K562 (cell line): ENCODE measurements around the gene PRKAR2B. TPM values are rescaled to one million over a fixed set of nuclear protein-coding genes. Genes with fewer than 3 reads are reported as not detected.

Source experiments
- BRD9 ChIP-seq: fragments of 450-650 bp; IDR thresholded peaks from 2 replicates; pipeline ENCODE4 v1.6.1; 2018; ENCODE audit warnings: low read depth; ENCODE audit not compliant: partially characterized antibody
- CREB3L1 ChIP-seq: fragments of 450-650 bp; IDR thresholded peaks from 2 replicates; pipeline ENCODE4 v1.6.1; 2014; ENCODE audit warnings: low read depth, mild to moderate bottlenecking, moderate library complexity, borderline replicate concordance
- CSDE1 ChIP-seq, 2 experiments: fragments of 450-650 bp; IDR thresholded peaks; 2 replicates each; pipeline ENCODE4 v1.6.1; 2016; ENCODE audit warnings: mild to moderate bottlenecking in 1 of 2
- DMBX1 ChIP-seq: fragments of 250-450 bp; sonication (Bioruptor Pico); IDR thresholded peaks from 2 replicates; pipeline ENCODE4 v1.8.0; 2022; ENCODE audit warnings: inconsistent platforms, mild to moderate bottlenecking, moderate library complexity, borderline replicate concordance
- ESRRB ChIP-seq: fragments of 250-450 bp; sonication (Bioruptor Pico); IDR thresholded peaks from 2 replicates; pipeline ENCODE4 v1.5.0; 2020; ENCODE audit warnings: mild to moderate bottlenecking, moderate library complexity, borderline replicate concordance
- HDAC3 ChIP-seq: fragments of 450-650 bp; IDR thresholded peaks from 2 replicates; pipeline ENCODE4 v1.6.1; 2018; ENCODE audit warnings: borderline replicate concordance, mild to moderate bottlenecking, moderate library complexity; ENCODE audit not compliant: partially characterized antibody
- HOXB6 ChIP-seq: fragments of 250-450 bp; sonication (Bioruptor Pico); IDR thresholded peaks from 2 replicates; pipeline ENCODE4 v1.5.1; 2022; ENCODE audit warnings: mild to moderate bottlenecking, borderline replicate concordance
- MLLT1 ChIP-seq, 2 experiments: fragments of 450-650 bp; IDR thresholded peaks; 2 replicates each; pipeline ENCODE4 v1.6.1; 2016
- SMARCA4 ChIP-seq: fragments of 450-650 bp; IDR thresholded peaks from 2 replicates; pipeline ENCODE4 v1.6.1; 2016
- polyA plus RNA-seq, 8 experiments: library from polyadenylated mRNA; depleted of rRNA in 4 of 8; stranded (reverse) in 5 of 8; unstranded in 3 of 8; fragments of >200 nt; fragmentation: Nextera tagmentation in 2 of 8; fragmentation: Illumina TruSeq in 1 of 8; extraction: Ambion mirVana in 2 of 8; extraction: Trizol in 1 of 8; gene quantifications; 2 replicates each; pipeline versions ENCODE4 v1.2.1 to v1.2.3, GENCODE V29; 2011 to 2014; ENCODE audit warnings: inconsistent platforms in 1 of 8, missing spikeins in 1 of 8
- total RNA-seq, 7 experiments: library from RNA; depleted of rRNA in 6 of 7; stranded (reverse); fragments of >200 nt in 6 of 7; fragmentation: Illumina TruSeq in 2 of 7; extraction: Trizol in 2 of 7; gene quantifications; 2 replicates each; pipeline versions ENCODE4 v1.2.1 to v1.2.3, GENCODE V29; 2011 to 2021; ENCODE audit warnings: low replicate concordance in 1 of 7
- TF ChIP-seq, protein P1 (sequence below): fragments of 450-650 bp; conservative IDR thresholded peaks from 2 replicates; pipeline ENCODE4 v1.6.1; 2016; ENCODE audit warnings: missing genetic modification characterization, low read depth, mild to moderate bottlenecking, missing compliant biosample characterization, moderate library complexity

The PRKAR2B gene
- total and polyA plus RNA-seq, 9 of the 15 experiments (the other 6 are each of a cell fraction or from before 2014, with no cell fraction given): 59.0 to 173 (median 129) TPM

DNA sequence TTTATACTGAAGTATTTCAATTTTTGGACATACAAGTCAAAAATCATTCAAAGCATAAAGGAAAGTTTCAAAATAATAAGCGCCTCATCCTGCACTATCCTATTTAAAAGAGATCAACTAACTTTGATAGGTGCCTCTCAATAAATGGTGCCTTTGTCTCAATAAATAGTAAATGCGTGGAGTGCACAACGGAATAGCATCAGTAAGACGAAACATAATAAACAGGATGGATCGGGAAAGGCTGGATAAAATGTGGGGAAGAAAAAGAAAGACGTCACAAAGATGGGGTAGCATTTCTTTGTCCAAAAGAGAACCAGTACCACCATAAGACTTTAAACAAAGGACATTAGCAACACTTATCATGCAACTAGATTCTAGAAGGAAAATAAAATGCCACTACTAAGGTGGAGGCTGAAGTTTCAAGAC lies 571 bp upstream of the PRKAR2B start (continued):
- TF ChIP-seq MLLT1 (IDR thresholded peaks at IDR 0.05) (peak in 1 of 2 experiments; percentile 81; a peak in 2 of 4 replicates), ESRRB (CRISPR knock-in tag) (no peak), HOXB6 (CRISPR knock-in tag) (no peak), HDAC3 (peak; percentile 39), SMARCA4 (0 out of 2 replicates have a peak, but pooled peaks have one; percentile 14), BRD9 (peak; percentile 85), CSDE1 (IDR thresholded peaks at IDR 0.05) (peak in 1 of 2 experiments; percentile 79; a peak in 1 of 4 replicates), DMBX1 (CRISPR knock-in tag) (no peak; the same call in 1 of the 2 replicates), CREB3L1 (peak; percentile 71; the same call in 1 of the 2 replicates)
- TF ChIP-seq, protein P1, sequence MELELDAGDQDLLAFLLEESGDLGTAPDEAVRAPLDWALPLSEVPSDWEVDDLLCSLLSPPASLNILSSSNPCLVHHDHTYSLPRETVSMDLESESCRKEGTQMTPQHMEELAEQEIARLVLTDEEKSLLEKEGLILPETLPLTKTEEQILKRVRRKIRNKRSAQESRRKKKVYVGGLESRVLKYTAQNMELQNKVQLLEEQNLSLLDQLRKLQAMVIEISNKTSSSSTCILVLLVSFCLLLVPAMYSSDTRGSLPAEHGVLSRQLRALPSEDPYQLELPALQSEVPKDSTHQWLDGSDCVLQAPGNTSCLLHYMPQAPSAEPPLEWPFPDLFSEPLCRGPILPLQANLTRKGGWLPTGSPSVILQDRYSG (tag): 0 out of 2 replicates have a peak, but pooled peaks have one; percentile 25
